GM21619 (cell line): ENCODE data around the gene FIZ1.

Source experiments
- ATAC-seq: cut with Tn5 transposase; IDR thresholded peaks from one replicate; pipeline ENCODE4 v1.9.1; 2021; ENCODE audit not compliant: unreplicated experiment

Gene FIZ1

GRCh38 chr19:55544014-55544413 lies 55.3 kb downstream of the FIZ1 start:
- ATAC-seq: no peak

- ATAC-seq: no peak
Observed at GRCh38 chr19:55543567-55543966, 55.8 kb downstream of the FIZ1 start.

GRCh38 chr19:55542292-55542855 lies 56.9 kb downstream of the FIZ1 start:
- ATAC-seq: no peak
